NCI-H748 (cell line): ENCODE results near the gene CAST.
"Not testable (repeated sequence)": the region's sequence is repeated elsewhere in the genome, so short reads cannot be mapped to it uniquely, and the experiment has no call there.

Experiments used
- DNase-seq: peaks from one replicate; lab custom pipeline; 2025; ENCODE audit not compliant: unreplicated experiment; lab: John Stamatoyannopoulos, UW

The CAST gene

DNA sequence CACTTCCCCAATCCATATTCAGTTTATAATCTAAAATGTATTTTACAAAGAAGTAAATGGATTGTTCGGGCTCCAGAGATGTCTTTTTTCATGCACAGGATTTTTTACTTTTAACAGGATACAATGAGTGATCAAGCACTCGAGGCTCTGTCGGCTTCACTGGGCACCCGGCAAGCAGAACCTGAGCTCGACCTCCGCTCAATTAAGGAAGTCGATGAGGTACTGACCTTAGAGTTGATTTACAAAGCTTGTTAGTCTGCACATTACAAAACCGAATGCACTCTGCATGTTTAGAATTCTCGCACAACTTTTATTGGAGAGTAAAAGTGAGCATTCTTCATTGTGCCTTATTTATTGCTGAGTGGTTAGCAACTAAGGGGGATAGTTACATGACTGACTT is 80.4 kb downstream of the CAST start:
- no peak for DNase-seq

DNA sequence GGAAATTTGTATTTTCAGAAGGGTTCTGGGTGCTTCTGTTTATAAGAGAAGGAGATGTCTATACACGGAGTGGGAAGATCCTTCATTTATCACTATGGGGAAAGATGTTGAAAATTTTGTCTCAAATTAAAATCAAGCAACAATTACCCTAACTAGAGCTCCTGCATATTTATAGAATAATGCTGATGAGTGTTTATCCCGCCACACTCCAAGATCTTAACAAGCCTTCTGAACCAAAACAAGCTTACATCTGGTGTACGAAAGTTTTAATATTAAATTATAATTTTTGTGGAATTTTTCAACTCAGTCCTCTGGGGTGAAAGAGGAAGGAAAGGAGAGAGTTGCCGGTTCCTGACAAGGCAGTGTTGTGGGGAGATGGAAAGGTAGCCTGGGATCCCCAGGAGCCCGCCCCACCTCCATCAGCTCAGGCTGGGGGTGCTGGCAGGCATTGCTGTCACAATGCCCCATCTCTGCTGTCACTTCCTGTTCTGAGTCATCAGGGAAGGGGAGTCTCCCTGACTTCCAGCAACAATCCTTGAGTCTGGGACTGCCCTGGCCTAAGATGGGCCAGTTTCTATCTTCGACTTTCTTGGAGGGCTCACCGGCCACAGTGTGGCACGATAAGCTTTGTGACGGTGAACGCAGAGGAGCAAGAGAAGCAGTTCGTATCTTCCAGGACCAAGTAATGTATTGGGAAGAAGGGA is 81.0 kb downstream of the CAST start:
- DNase-seq = no peak

DNA sequence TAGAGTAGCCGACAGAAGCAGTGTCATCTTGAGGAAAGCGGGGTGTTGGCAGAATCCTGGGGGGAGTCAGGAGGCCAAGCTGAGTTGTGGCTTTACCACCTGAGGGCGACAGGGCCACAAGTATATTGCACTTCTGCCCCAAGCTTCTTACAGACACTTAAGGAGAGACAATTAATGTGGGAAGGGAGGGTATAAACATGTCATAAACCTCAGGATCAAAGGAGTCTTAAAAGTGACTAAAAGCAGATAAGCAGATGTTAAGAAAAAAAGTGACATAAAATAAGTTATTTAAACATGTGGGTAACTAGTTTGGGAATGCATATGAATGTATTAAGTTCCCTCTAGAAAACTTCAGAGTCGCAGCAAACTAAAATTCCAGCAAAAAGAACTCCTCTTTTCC is 81.6 kb downstream of the CAST start:
- no peak for DNase-seq

DNA sequence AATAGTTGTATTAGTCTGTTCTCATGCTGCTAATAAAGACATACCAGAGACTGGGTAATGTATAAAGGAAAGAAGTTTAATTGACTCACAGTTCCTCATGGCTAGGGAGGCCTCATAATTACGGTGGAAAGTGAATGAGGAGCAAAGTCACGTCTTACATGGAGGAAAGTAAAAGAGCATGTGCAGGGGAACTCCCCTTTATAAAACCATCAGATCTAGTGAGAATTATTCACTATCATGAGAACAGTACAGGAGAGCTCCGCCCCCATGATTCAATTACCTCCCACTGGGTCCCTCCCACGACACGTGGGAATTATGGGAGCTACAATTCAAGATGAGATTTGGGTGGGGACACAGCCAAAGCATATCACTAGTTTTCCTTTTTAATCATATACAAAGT is 82.0 kb downstream of the CAST start:
- DNase-seq = not testable (repeated sequence)

DNA sequence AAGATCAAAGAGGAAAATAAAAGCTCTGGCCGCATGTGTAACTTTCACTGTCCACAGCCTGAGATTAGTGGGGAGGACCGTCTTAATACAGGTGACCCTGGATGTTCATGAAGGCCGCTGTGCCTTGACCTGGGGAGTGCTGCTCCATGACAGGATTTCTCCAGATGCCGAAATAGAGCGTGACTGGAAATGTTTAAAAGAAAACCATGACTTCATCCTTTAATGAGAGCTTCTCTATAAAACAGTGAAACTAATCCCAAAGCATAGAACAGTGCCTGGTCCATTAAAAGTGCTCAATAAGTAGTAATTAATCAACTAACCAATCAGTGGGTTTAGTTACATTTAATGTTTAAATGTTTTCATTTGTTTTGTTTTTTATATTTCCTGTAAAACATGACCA is 82.8 kb downstream of the CAST start:
- no peak for DNase-seq

DNA sequence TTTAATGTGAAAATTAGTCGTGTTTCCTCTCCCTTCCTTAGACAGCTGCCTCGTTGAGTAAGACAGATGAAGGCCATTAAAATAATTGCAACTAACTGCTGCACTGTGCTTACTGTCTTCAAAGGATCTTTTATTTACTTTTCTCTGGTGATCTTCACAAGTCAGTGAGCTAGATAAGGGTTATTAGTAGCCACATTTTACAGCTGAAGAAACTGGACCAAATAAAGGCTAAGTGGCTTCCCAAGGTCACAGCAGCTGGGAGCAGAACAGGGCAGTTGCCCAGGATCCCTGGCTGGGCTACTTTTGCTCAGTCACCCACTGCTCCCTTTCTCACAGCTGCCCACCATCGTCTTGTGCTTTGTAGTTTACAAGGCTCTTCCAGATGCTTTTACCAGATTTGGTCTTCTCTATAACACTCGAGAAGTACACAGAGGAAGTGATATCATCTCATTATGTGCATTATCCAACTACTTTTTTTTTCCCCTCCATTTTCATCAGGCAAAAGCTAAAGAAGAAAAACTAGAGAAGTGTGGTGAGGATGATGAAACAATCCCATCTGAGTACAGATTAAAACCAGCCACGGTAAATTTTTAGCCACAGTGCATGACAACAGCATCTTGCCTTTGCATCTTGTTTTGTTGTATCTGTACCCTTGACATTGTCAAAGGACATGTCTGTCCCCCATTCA is 83.8 kb downstream of the CAST start:
- DNase-seq = no peak

DNA sequence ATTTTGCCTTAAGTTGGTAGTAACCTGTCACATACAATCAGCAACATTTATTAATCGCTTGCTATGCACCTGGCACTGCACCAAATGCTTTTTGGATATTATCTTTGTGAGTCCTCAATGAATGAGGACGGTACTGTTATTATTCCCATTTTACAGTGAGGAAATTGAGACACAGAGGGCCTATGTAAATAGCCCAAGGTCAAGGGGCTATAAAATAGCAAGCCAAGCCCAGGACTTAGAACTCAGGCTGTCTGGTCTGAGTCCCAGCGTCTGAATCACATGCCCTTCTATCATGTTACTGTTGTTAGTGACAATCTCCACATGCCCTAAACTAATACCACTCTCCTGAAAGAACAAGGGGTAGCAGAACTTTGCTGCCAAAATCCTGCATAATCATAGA is 85.5 kb downstream of the CAST start:
- no peak for DNase-seq

DNA sequence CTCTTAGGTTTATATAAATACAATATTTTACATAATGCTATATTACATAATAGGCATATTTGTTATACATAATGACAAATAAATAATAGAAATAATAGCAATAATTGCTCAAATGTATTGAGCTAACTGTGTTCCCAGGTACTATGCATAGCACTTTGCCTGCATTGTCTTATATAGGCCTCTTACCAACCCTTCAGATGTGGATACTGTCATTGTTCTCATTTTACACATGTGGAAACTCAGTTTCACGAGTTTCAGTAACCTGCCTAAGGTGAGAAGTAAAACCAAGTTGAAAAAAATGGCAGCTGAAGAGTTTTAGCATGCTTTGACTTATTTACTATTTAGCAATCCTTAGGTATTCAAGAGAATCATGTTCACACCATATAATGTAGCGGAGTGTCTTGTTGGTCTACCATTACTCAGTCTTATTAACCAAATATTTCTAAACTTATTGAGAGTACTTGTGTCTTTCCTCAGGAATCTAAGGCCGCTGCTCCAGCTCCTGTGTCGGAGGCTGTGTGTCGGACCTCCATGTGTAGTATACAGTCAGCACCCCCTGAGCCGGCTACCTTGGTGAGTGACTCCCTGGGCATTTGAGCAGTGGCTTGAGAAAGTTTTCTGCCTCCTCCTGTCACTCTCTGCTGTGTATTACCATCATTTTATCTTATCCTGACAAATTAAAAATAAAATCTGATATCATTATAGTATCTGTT is 88.1 kb downstream of the CAST start:
- DNase-seq = no peak

DNA sequence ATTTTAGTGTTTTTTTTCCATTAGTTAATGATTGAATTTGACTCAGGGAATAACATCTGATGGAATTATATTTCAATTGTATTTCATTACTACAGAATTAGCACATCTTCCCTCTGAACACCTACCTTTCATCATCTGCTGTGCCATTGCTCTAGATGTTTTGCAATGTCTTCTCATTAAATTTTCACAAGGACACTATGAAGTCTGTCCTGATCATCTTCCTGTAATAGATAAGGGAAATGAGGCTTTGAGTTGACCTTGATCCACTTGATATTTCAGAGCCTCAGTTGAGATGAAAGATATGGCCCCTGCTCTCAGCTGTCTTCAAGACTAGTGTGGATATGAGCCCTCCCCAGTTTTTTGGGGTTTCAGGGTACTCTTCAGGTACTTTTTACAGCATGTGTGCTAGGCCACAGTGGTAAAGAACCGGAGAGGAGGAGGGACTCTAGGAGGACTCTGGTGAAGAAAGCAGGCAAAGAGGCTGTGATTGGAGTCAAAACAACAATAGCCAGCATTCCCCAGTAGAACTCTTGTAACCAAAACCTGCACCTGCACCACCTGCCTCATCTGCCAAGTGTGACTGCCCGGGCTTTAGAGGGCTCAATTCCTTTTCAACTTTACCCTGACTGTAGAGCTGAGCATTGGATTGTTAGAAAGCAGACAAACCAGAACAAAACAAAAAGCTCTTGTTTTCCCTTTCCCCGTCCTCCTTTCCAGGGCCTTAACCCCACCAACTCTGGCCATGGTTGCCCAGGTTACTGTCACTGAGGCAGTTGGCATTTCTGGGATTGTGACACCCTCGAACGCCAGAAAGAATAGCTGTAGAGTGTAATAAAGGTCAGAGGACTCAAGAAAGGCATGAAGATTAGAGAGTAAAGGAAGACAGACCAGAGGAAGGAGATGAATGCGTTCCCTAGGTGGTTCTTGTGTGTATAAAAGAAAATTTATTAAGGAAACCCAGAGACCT is 89.3 kb downstream of the CAST start:
- no peak for DNase-seq

DNA sequence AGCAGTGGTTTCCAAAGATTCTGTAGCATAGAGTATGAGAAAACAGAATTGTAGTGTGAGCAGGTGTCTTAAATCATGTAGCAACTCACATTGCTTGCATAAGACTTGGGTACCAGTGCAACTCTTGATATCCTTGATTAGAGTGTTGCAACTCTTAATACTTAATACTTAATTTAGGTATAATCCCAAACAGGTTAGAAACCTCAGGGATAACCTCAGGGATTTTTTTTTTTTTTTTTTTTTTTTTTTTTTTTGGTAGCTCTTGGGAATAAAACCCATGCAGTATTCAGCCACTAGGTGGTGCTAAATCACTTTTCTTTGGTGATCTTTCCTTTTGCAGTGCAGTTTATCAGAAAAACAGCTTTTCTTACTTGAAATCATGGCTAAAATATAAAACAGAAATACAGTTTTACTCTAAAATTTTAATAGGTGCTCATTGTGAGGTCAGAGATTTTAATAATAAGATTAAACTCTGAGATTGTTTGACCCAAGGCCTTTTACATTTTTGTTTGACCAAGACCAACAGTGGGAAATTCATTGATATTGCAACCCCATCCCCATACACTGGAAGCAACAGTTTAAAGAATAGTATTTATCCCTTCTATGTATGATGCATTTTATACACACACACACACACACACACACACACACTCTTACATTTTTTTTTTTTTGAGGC is 90.3 kb downstream of the CAST start:
- peak; percentile 63 for DNase-seq

DNA sequence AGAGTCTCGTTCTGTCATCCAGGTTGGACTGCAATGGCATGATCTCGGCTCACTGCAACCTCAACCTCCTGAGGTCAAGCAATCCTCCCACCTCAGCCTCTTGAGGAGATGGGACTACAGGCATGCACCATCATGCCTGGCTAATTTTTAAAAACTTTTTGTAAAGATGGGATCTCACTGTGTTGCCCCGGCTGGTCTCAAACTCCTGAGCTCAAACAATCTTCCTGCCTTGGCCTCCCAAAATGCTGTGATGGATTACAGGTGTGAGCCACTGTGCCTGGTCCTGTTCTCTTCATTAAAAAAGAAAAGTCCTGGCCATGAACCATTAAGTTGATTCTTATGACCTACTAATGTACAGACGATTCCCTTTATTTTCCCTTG is 90.8 kb downstream of the CAST start:
- no peak for DNase-seq

DNA sequence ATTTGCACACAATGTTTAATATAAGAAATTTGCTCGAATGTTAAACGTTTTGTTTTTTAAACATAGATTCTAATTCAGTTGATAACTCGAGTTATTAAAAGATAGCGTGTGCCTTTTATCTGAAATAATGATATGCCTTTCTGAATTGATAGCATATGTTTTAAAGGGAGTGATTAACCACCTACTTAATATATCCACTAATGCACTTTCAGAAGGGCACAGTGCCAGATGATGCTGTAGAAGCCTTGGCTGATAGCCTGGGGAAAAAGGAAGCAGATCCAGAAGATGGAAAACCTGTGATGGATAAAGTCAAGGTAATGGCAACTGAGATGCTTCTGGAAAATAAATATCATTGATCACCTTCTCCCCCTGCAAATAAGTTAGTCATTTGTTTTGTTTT is 91.7 kb downstream of the CAST start:
- DNase-seq = no peak

DNA sequence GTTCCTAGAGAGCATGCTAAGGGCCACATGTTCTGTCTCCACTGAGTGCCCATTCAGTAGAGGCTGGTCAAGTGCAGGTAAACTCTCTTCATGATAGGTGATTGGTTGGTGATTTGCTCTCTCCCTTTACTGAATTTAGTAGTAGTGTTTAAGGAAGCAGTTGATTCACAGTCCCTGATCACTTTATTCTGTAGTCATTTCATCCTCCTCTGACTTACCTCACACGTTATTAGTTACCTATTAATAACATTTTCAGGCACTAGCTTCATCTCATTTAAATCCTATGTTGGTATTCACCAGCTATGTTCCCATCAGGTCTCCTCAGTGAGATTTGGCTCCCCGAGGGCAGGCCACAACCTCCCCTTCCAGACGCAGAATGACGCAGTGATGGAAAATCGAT is 93.7 kb downstream of the CAST start:
- no peak for DNase-seq

DNA sequence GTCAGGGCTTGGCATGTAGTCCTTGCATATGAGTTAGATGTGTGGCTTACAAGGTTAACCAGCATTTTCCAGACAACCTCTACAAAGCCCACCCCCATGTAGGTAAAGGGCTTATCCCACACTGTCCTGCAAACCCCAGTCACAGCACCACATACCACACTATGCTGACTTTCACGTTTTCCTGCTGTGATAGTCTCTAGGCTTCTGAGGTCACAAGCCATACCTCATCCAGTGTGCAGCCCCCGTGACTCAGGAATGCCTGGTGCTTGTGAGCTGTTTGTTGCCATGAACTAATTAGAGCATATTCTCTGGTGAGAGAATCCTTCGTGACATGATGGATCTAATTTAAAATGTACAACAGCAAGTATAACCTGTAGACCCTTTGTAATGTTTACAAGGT is 94.8 kb downstream of the CAST start:
- DNase-seq = no peak

DNA sequence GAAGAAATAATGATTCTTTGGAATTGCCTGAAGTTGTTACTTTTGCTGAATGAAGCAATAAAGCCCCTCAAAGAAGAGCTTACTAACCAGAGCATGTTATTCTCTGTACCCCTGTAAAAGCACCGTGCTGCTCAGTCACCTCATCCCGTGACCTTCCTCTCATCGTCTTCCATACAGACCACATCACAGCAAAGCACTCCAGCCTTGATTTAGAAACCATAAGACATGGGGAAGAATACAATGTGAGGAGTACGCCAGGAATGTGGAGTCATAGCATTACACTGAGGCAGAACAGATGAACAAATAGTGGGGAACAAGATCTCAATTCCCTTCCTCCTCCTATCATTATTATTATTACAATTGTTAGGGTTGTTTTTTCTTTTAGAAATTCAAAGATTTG is 96.4 kb downstream of the CAST start:
- DNase-seq = no peak

DNA sequence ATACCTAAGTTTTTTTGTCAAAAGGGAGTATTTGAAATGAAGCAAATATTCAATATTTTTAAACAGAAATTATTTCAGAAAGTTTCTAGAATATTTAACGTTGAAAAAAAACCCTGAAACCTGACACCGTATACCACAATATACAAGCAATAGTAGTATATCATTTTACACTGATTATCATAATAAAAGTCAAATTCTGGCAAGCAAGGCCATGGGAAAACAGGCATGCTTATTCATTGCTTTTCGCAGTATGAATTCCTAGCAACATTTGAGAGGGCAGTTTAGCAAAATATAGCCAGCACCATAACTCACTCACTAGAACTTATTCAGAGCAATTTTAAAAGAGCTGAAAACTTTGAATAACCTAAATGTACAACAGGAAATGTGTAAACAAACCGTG is 99.4 kb downstream of the CAST start:
- DNase-seq = no peak

DNA sequence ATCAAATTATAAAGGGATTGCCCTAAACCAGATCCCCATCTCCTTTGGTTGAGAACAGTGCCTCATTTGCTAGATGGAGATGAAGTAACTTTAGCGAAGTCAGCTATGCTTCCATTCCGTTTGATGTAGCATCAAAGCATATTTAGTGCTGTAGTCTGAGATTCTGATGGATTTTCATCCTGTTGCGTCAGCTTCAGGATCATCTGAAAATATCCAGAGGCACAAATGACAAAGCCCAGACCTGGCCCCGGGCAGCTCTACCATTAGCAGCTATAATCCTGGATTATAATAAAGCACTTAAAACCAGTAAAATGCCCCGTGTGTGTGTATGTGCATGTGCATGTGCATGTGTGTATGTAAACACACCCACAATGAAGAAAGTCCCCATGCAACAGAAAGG is 100.8 kb downstream of the CAST start:
- no peak for DNase-seq

DNA sequence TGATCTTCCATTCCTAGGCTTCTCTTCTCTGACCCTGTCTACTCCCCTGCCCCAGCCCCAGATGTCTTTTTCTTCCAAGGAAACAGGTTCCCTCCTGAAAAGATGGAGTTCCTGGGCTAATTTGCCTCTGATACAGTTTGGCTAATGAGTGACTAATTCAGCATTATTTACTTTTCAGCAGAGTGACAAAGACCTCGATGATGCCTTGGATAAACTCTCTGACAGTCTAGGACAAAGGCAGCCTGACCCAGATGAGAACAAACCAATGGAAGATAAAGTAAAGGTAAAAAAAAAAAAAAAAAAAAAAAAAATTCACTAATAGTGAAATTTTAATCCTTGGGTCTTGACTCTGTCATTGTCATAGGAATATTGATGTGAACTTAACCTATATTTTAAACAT is 102.9 kb downstream of the CAST start:
- DNase-seq = no peak

DNA sequence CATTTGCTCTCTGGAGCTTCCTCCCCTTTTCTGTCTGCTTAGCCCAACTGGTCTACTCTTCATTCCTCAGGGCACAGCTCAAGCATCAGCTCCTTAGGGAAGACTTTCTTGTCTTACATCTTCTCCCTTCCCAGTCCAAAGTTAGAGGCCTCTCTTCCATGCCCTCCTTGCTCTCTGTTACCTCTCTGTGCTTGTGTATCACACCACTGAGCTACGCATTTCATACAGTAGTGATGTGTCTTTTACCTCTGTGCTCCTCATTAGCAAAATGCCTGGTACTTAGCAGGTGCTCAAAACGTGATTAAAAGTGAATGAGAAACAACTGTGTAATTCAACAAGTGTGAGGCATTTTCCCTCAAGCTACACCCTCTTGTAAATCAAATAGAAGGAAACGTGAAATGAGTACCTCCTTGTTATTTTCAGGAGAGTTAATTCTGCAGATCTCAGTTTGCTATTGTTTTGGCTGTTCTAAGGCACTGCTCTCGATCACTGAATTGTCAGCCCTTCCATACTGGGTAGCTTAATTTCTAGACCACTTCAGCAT is 106.6 kb downstream of the CAST start:
- DNase-seq = no peak

DNA sequence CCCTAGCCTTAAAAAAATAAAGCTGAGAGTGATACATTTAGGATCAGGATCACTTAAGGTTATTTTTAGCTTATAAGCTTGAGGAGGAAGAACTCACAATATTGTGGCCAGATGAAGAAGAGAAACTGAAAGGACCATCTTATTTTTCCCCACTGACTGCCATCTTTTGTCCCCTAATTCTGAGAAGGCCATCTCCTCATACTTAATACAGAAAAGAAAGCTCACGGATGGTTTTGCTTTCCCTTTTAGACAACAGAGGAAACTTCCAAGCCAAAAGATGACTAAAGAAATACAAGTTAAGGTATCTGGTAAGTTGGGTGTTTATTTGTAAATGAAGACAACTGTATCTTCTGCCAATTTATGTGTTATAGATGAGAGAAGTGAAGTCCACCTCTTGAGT is 109.2 kb downstream of the CAST start:
- DNase-seq = no peak
